ENCODE measurements around the gene SOX5.

The SOX5 gene

GRCh38 chr12:23941780-23942179, 7.7 kb downstream of the SOX5 start:
- DNase-seq (ENCODE audit: insufficient read length, low spot score) (no peak), FAIRE-seq (no peak)
- no peak for TF ChIP-seq CTCF (IDR thresholded peaks at IDR 0.05; ENCODE audit: insufficient read depth, missing control alignments)

GRCh38 chr12:23938422-23938821, 11.0 kb downstream of the SOX5 start:
- no peak for DNase-seq (ENCODE audit: insufficient read length, low spot score)
- no peak for TF ChIP-seq CTCF (IDR thresholded peaks at IDR 0.05; ENCODE audit: insufficient read depth, missing control alignments)
- no peak for FAIRE-seq

- DNase-seq (ENCODE audit: insufficient read length, low spot score) (no peak), FAIRE-seq (no peak)
- no peak for TF ChIP-seq CTCF (IDR thresholded peaks at IDR 0.05; ENCODE audit: insufficient read depth, missing control alignments)
Measured at GRCh38 chr12:23931176-23931575, 18.3 kb downstream of the SOX5 start.

- no peak for DNase-seq (ENCODE audit: insufficient read length, low spot score)
- FAIRE-seq = no peak
- no peak for TF ChIP-seq CTCF (IDR thresholded peaks at IDR 0.05; ENCODE audit: insufficient read depth, missing control alignments)
Measured at GRCh38 chr12:23930599-23930998, 18.9 kb downstream of the SOX5 start.

- no peak for FAIRE-seq
- no peak for TF ChIP-seq CTCF (IDR thresholded peaks at IDR 0.05; ENCODE audit: insufficient read depth, missing control alignments)
- no peak for DNase-seq (ENCODE audit: insufficient read length, low spot score)
Measured at GRCh38 chr12:23929906-23930305, 19.6 kb downstream of the SOX5 start.

GRCh38 chr12:23927907-23928306, 21.6 kb downstream of the SOX5 start:
- TF ChIP-seq CTCF (IDR thresholded peaks at IDR 0.05; ENCODE audit: insufficient read depth, missing control alignments) = no peak
- no peak for FAIRE-seq
- no peak for DNase-seq (ENCODE audit: insufficient read length, low spot score)

- no peak for TF ChIP-seq CTCF (IDR thresholded peaks at IDR 0.05; ENCODE audit: insufficient read depth, missing control alignments)
- FAIRE-seq (no peak), DNase-seq (ENCODE audit: insufficient read length, low spot score) (no peak)
Measured at GRCh38 chr12:23921099-23921856, 28.2 kb downstream of the SOX5 start.
